Erythroblast (primary cell): ENCODE results near the gene GGA2.

ENCODE experiments used
- GATA1 ChIP-seq: IDR thresholded peaks from 2 replicates; pipeline ENCODE4 v1.6.1; 2011; ENCODE audit warnings: low read depth, mild to moderate bottlenecking, control low read depth, low read length, moderate library complexity
- POLR2A ChIP-seq: IDR thresholded peaks from 2 replicates; pipeline ENCODE4 v1.6.1; 2011; ENCODE audit warnings: mild to moderate bottlenecking, low read length

GRCh38 chr16:23554536-23554935, 44.2 kb upstream of the GGA2 start:
- no peak for TF ChIP-seq POLR2A
- no peak for TF ChIP-seq GATA1
